Osteoblast (primary cell): ENCODE measurements around the gene UNC45B. TPM values are rescaled to one million over a fixed set of nuclear protein-coding genes. Genes with fewer than 3 reads are reported as not detected.
"Not testable (repeated sequence)": the region's sequence is repeated elsewhere in the genome, so short reads cannot be mapped to it uniquely, and the experiment has no call there.

Source experiments
- DNase-seq: peaks from one replicate; pipeline ENCODE4 v3.0.0; 2011; ENCODE audit warnings: low spot score, mixed read lengths; ENCODE audit not compliant: insufficient read length; ENCODE audit errors: missing footprints
- H2AFZ ChIP-seq: 2 replicates; pipeline ENCODE4 v1.6.0; 2011; ENCODE audit warnings: mild to moderate bottlenecking, low read length
- H3K27ac ChIP-seq: 2 replicates; pipeline ENCODE4 v1.5.1; 2011; ENCODE audit warnings: mild to moderate bottlenecking, low read depth, low read length, moderate library complexity
- H3K27me3 ChIP-seq: 2 replicates; pipeline ENCODE4 v1.6.0; 2012; ENCODE audit warnings: mild to moderate bottlenecking, control low read depth, inconsistent platforms, low read length, moderate library complexity; ENCODE audit not compliant: insufficient read depth
- H3K36me3 ChIP-seq: 2 replicates; pipeline ENCODE4 v1.5.1; 2011; ENCODE audit warnings: mild to moderate bottlenecking, low read length, control low read depth, moderate library complexity; ENCODE audit not compliant: insufficient read depth
- H3K4me1 ChIP-seq: 2 replicates; pipeline ENCODE4 v1.5.1; 2011; ENCODE audit warnings: mild to moderate bottlenecking, low read length, control low read depth, moderate library complexity; ENCODE audit not compliant: insufficient read depth
- H3K4me2 ChIP-seq: 2 replicates; pipeline ENCODE4 v1.6.0; 2011; ENCODE audit warnings: mild to moderate bottlenecking, low read length; ENCODE audit not compliant: insufficient read depth
- H3K4me3 ChIP-seq: fragments of 200-600 bp; sonication (generic); 3 replicates; pipeline ENCODE4 v1.5.1; 2012; ENCODE audit warnings: mild to moderate bottlenecking, low read length, inconsistent platforms; ENCODE audit not compliant: insufficient read depth
- H3K79me2 ChIP-seq: 2 replicates; pipeline ENCODE4 v1.6.0; 2012; ENCODE audit warnings: mild to moderate bottlenecking, low read length, control low read depth, inconsistent platforms; ENCODE audit not compliant: insufficient read depth
- H3K9me3 ChIP-seq: 2 replicates; pipeline ENCODE4 v1.5.1; 2011; ENCODE audit warnings: low read depth, low read length, control low read depth
- H4K20me1 ChIP-seq: 2 replicates; pipeline ENCODE4 v1.6.0; 2012; ENCODE audit warnings: mild to moderate bottlenecking, low read length, control low read depth; ENCODE audit not compliant: insufficient read depth
- CTCF ChIP-seq: IDR thresholded peaks from 2 replicates; pipeline ENCODE4 v1.5.1; 2011; ENCODE audit warnings: mild to moderate bottlenecking, low read depth, low read length, moderate library complexity; ENCODE audit errors: extremely low read depth
- total RNA-seq: library from RNA; depleted of rRNA; stranded (reverse); fragments of >200 nt; gene quantifications from 2 replicates; pipeline ENCODE4 v1.2.3, GENCODE V29; 2012

The UNC45B gene
- total RNA-seq, 1 donor = not detected

GRCh38 chr17:35222452-35222851 is 74.8 kb downstream of the UNC45B start:
- no peaks in the 10 kb centered on the region for H3K36me3 ChIP-seq
- H3K4me3 ChIP-seq = no peak overlapping the region
- H2AFZ ChIP-seq = no peak overlapping the region
- no peak overlapping the region for H3K4me2 ChIP-seq
- no peaks in the 10 kb centered on the region for H3K9me3 ChIP-seq
- H3K79me2 ChIP-seq = no peaks in the 10 kb centered on the region
- DNase-seq = no peak
- TF ChIP-seq CTCF = no peak
- no peak overlapping the region for H3K27ac ChIP-seq
- peaks cover 5% of the 10 kb centered on the region for H3K27me3 ChIP-seq
- H3K4me1 ChIP-seq = no peaks in the 10 kb centered on the region
- H4K20me1 ChIP-seq = no peaks in the 10 kb centered on the region

GRCh38 chr17:35224436-35224835 is 76.8 kb downstream of the UNC45B start:
- DNase-seq = no peak
- no peak overlapping the region for H3K4me2 ChIP-seq
- no peak overlapping the region for H3K27ac ChIP-seq
- H3K4me3 ChIP-seq = no peak overlapping the region
- no peaks in the 10 kb centered on the region for H4K20me1 ChIP-seq
- H3K4me1 ChIP-seq = no peaks in the 10 kb centered on the region
- no peaks in the 10 kb centered on the region for H3K9me3 ChIP-seq
- H2AFZ ChIP-seq = no peak overlapping the region
- no peak for TF ChIP-seq CTCF
- H3K79me2 ChIP-seq = no peaks in the 10 kb centered on the region
- H3K36me3 ChIP-seq = no peaks in the 10 kb centered on the region
- peaks cover 5% of the 10 kb centered on the region for H3K27me3 ChIP-seq

- no peak overlapping the region for H2AFZ ChIP-seq
- no peak for DNase-seq
These were observed 79.9 kb downstream of the UNC45B start for GRCh38 chr17:35227546-35227945.

GRCh38 chr17:35229638-35230037 is 82.0 kb downstream of the UNC45B start:
- peaks cover 7% of the 10 kb centered on the region for H3K27me3 ChIP-seq
- no peak overlapping the region for H3K4me3 ChIP-seq
- H3K9me3 ChIP-seq = no peaks in the 10 kb centered on the region
- no peaks in the 10 kb centered on the region for H3K36me3 ChIP-seq
- no peaks in the 10 kb centered on the region for H4K20me1 ChIP-seq
- H3K4me2 ChIP-seq = no peak overlapping the region
- no peak for DNase-seq
- no peak overlapping the region for H2AFZ ChIP-seq
- TF ChIP-seq CTCF = no peak
- H3K4me1 ChIP-seq = no peaks in the 10 kb centered on the region
- H3K27ac ChIP-seq = no peak overlapping the region
- no peaks in the 10 kb centered on the region for H3K79me2 ChIP-seq

More at GRCh38 chr17:35227546-35227945, 79.9 kb downstream of the UNC45B start:
- no peak for TF ChIP-seq CTCF
- H3K36me3 ChIP-seq = no peaks in the 10 kb centered on the region
- H3K27me3 ChIP-seq = peaks cover 7% of the 10 kb centered on the region
- no peaks in the 10 kb centered on the region for H3K9me3 ChIP-seq
- H3K4me2 ChIP-seq = no peak overlapping the region
- H3K4me1 ChIP-seq = no peaks in the 10 kb centered on the region
- no peak overlapping the region for H3K4me3 ChIP-seq
- H4K20me1 ChIP-seq = no peaks in the 10 kb centered on the region
- no peaks in the 10 kb centered on the region for H3K79me2 ChIP-seq
- no peak overlapping the region for H3K27ac ChIP-seq

- not testable (repeated sequence) for H3K36me3 ChIP-seq, H3K27me3 ChIP-seq, H3K79me2 ChIP-seq, H3K4me2 ChIP-seq, H3K27ac ChIP-seq, H3K9me3 ChIP-seq, H3K4me3 ChIP-seq, H4K20me1 ChIP-seq, DNase-seq, H2AFZ ChIP-seq
- H3K4me1 ChIP-seq = peaks cover 11% of the 10 kb centered on the region
These were observed 86.7 kb downstream of the UNC45B start for GRCh38 chr17:35234315-35234714.
